Myocyte (in vitro differentiated cells): Measurements from ENCODE around the gene CYB561D2. TPM values are rescaled to one million over a fixed set of nuclear protein-coding genes. Genes with fewer than 3 reads are reported as not detected.

Experiments
- DNase-seq: peaks from one replicate; pipeline ENCODE4 v3.0.0-alpha.2; 2012; ENCODE audit warnings: low read depth
- total RNA-seq: library from RNA; depleted of rRNA; stranded (reverse); fragments of >200 nt; gene quantifications from 2 replicates; pipeline ENCODE4 v1.2.3, GENCODE V29; 2014

The CYB561D2 gene
- total RNA-seq, 1 donor from 2014 or later = 16.7 TPM

DNA sequence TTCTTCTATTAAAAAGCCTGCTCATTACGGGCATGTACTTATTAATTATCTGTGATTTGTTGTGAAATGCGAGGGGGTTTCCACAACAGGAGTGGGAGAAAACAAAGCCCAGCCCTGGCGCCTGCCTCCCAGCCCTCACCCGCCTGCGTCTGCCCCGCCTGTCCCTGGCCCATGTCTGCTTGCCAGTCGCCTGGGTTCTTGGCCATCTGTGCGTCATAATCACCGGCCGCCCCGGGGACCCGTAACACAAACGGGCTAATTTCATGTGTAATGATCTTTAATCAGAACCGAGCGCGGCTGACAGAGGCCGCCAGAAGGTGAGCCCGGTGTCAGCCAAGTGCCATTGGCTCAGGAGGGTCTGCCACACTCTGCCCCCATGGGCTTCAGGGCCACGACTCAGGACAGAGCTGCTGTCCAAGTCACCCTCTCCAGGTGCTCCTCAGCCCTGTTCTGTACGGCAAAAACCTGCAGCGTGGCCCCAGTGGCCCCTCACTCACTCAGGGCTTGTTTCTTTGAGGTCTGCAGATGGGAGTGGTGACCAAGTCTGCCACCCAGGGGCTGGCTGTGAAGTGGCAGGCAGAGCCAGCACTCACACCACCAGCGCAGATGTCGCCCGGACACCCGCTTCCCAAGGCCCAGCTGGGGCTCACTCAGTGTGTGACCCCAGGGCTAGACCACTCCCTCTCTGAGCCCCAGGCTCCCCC lies 37.5 kb downstream of the CYB561D2 start:
- peak; percentile 29 for DNase-seq

GRCh38 chr3:50388720-50389413 lies 38.2 kb downstream of the CYB561D2 start:
- DNase-seq = no peak

DNA sequence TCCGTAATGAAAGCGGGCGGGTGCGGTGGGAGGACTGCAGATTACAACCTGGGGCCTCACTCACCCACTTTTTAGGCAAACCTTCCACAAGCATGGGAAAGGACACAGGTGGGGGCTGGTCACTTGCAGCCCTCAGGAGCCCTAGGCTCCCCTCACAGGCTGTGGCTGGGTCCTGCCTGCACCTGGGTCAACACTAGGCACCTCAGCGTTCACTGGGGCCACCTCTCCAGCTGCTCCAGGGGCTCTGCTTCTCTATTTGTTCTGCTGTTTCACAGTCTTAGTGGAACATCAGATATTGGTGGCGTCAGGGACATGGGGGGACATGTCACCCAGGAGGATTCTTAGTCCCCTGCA lies 38.7 kb downstream of the CYB561D2 start:
- no peak for DNase-seq

GRCh38 chr3:50390508-50391224 lies 40.0 kb downstream of the CYB561D2 start:
- peak; percentile 76 for DNase-seq

DNA sequence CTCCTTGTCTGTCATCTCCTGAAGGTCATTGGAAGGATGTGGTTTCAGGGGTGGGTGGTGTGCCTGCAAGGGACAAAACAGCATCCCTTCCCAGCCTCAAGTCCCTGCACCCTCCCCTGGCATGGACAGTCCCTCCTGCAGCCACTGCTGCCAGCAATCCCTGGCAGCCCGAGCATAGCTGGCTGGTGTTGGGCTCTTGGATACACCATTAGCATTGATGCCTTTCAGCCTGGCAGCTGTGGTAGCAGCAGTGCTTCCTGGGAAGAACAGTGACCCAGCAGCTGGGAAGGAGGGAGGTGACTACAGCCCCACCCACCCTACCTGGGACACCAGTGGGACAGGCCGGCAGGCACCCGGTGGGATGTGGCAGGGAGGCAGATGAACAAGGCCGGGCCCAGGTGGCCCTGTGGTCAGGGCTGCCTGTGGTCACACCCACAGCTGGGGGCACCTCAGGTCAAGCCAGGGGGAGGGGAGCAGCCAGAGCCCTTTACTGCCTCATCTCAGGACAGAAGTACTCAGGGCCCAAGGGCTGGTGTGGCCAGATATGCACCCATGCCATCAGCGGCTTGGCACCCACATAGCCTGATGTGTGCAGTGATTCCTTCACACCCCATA lies 41.5 kb downstream of the CYB561D2 start:
- DNase-seq = peak; percentile 10

GRCh38 chr3:50393061-50393460 lies 42.4 kb downstream of the CYB561D2 start:
- no peak for DNase-seq

- DNase-seq = no peak
Measured at GRCh38 chr3:50395070-50395860, 44.6 kb downstream of the CYB561D2 start.

DNA sequence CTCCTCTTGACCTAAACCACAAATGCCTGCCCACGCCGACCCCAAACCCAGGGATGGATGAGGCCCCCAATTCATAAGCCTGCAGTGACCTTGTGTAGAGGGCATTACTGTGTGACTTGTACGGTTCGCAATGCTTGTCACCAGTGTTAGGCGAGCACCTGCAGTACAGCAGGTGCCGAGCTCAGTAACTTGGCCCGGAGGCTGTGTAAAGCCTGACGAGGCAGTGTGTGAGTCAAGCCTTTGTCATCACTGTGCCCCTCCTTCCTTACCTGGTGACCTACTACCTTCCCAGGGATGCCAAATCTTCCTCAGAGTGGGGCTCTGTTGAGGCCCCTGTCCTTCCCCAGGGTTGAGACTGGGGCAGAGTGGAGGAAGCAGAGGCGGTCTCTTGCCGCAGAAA lies 45.8 kb downstream of the CYB561D2 start:
- no peak for DNase-seq

DNA sequence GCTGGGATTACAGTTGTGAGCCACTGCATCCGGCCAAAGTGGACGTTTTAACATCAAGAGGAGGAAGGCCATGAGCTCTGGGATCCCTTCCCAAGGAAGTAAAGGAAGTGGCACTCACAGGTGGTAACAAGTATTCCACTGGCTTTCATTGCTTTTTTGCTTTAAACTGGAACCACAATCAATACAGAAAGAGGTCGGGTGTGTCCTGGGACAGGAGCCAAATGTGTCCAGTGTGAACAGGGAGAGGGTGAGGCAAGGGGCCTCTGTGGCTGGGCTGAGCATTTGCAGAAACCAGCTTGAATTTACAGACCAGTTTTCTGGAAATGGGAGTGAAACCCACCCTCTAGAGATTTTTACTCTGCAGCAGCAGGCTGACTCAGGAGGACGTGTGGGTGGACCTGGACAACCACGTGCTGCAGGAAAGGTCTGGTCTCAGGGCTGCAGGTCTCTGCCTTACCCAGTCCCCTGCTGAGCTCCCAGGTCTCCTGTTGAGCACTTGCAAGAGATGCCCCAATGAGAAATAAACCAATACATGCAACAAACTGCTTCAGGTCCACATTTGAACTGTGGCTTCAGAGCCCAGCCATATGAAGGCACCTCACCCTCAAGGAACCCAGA lies 51.4 kb downstream of the CYB561D2 start:
- DNase-seq = no peak

Other genes with a start within 250 kb of the CYB561D2 start
- 0.51 and 1.6 TPM in 2 replicates for gene SEMA3F, start 195.5 kb upstream of the CYB561D2 start, total RNA-seq
- gene GNAT1, start 159.3 kb upstream of the CYB561D2 start, total RNA-seq = 1.9 and 4.4 TPM in 2 replicates
- gene SLC38A3, start 145.6 kb upstream of the CYB561D2 start, total RNA-seq = 9.1 and 42.7 TPM in 2 replicates
- 137 and 138 TPM in 2 replicates for gene GNAI2, start 114.7 kb upstream of the CYB561D2 start, total RNA-seq
- 8.3 and 14.0 TPM in 2 replicates for gene SEMA3B, start 81.7 kb upstream of the CYB561D2 start, total RNA-seq
- gene LSMEM2, start 71.8 kb upstream of the CYB561D2 start, total RNA-seq = 0.47 and 2.7 TPM in 2 replicates
- 99.0 and 99.1 TPM in 2 replicates for gene IFRD2, start 58.4 kb upstream of the CYB561D2 start, total RNA-seq
- 2.9 and 7.4 TPM in 2 replicates for gene HYAL3, start 51.5 kb upstream of the CYB561D2 start, total RNA-seq
- 16.7 and 20.1 TPM in 2 replicates for gene NAA80, start 51.5 kb upstream of the CYB561D2 start, total RNA-seq
- 0.26 and 0.56 TPM in 2 replicates for gene HYAL1, start 47.3 kb upstream of the CYB561D2 start, total RNA-seq
- 81.0 and 91.1 TPM in 2 replicates for gene HYAL2, start 28.1 kb upstream of the CYB561D2 start, total RNA-seq
- gene TUSC2, start 22.6 kb upstream of the CYB561D2 start, total RNA-seq = 32.9 and 39.7 TPM in 2 replicates
- gene RASSF1, start 10.0 kb upstream of the CYB561D2 start, total RNA-seq = 9.0 and 16.2 TPM in 2 replicates
- 0.19 and 0.47 TPM in 2 replicates for gene ZMYND10, start 5.1 kb upstream of the CYB561D2 start, total RNA-seq
- 24.6 and 27.6 TPM in 2 replicates for gene NPRL2, start 87 bp upstream of the CYB561D2 start, total RNA-seq
- gene TMEM115, start 8.7 kb downstream of the CYB561D2 start, total RNA-seq = 61.7 and 69.0 TPM in 2 replicates
- not detected in 2 replicates for gene CACNA2D2, start 152.8 kb downstream of the CYB561D2 start, total RNA-seq
- 14.0 and 18.6 TPM in 2 replicates for gene C3orf18, start 216.9 kb downstream of the CYB561D2 start, total RNA-seq
- gene HEMK1, start 218.7 kb downstream of the CYB561D2 start, total RNA-seq = 6.2 and 9.7 TPM in 2 replicates